Uterus (tissue), 2 donors: ENCODE measurements around the gene HPCA.

Source experiments
- CTCF ChIP-seq, 4 experiments: fragments of 200-600 bp in 2 of 4; fragments of 450-650 bp in 2 of 4; sonication (generic) in 2 of 4; IDR thresholded peaks; one replicate each; pipeline ENCODE4 v1.5.1; 2016 to 2019; ENCODE audit warnings: antibody characterized with exemption in 4 of 4, mild to moderate bottlenecking in 2 of 4, moderate library complexity in 1 of 4
- POLR2A ChIP-seq, 2 donors: fragments of 450-650 bp; IDR thresholded peaks; one replicate each; pipeline ENCODE4 v1.6.1; 2016; ENCODE audit warnings: antibody characterized with exemption in 2 of 2, mild to moderate bottlenecking in 1 of 2, moderate library complexity in 1 of 2

GRCh38 chr1:32858136-32858535, 28.2 kb upstream of the HPCA start:
- no peak for TF ChIP-seq CTCF (IDR thresholded peaks at IDR 0.05)
- no peak for TF ChIP-seq POLR2A (IDR thresholded peaks at IDR 0.05)
